Inflammatory macrophage treated with lipopolysaccharide for 1 hour (primary cell): ENCODE measurements around the gene CRABP2.
A peak's percentile ranks its signal among the peaks of the same experiment; 100 is the strongest.

ENCODE experiments used
- DNase-seq, 2 donors: peaks; one replicate each; pipeline ENCODE4 v3.0.0-alpha.2; 2020 to 2022

The CRABP2 gene

GRCh38 chr1:156705321-156705917, at the start of gene CRABP2:
TSS of gene CRABP2 (minus strand) at chr1:156705583. CDS start at chr1:156705446, 137 bp downstream.
- DNase-seq = no peak

GRCh38 chr1:156754219-156754618, 48.8 kb upstream of the CRABP2 start:
- DNase-seq = no peak

DNA sequence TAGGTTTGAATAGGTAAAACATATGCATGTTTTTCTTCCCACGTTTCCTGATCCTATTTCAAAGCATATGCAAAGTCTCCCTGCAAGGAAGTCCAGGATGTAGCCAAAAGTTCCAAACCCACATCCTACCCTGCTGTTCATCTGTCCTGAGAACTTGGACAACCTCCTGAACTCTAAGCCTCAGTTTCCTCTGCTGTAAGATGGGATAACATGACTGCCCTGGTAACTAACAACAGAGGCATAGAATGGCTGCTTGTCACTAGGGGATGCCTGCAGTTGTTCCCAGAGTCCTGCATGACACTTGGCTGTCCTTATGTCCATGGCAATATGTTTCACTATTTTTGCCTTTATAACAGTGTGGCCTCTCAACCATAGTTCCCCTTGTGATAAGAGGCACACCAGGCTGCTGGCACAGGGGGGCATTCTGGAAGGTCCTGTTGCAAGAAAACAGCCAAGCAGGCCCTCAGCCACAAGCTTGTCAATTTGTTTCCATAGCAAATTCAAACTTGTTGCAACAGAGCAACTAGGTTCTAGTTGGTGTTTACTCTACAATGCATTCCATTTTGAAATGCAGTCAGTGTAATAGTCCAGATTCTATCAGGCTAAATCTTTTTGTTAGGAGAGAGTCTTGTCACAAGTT, 47.6 kb upstream of the CRABP2 start:
- no peak for DNase-seq

GRCh38 chr1:156751757-156752481, 46.5 kb upstream of the CRABP2 start:
- DNase-seq = peak; percentile 90 to 94

DNA sequence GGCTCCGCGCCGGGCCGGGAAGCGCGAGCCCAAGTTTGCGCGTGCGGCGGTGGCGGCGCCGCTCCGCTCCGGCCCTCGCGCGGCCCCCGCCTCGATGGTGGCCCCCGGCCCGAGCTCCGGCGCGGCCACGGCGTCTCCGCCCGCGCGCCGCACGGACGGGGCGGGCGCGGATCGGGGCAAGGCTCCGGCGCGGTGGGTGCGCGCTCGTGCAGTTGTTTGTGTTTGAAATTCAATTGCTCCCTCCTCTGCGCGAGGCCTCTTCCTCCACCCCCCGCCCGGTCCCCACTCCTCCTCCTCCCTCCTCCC, 46.0 kb upstream of the CRABP2 start, which contains the start of gene HDGF:
HDGF (minus strand) TSS at position 225 of the 306 bp plus-strand sequence. CDS start 246 bp downstream, outside the sequence.
- no peak for DNase-seq

- no peak for DNase-seq
Measured at GRCh38 chr1:156750711-156751450, 45.5 kb upstream of the CRABP2 start.

DNA sequence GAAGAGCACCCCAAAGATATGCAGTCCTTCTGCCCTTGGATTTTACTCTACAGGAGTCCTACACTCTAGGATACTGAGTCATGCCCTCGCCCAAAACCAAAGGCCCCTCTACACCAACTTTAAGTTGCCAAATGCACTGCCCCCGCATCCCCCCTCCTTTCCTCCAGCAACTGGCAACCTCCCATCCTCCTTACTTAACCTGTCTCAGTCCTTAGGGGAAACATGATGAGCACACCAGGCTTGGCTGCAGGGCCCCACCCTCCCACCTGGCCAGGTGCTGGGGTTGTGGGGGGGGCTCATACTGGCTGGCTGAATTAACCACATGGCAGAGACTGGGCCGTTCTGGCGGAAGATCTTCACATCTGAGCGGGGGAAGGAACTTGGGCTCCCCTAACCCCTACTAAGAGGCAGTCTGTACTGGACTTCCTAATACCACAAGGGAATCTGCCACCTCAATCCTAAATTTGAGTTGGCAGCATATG, 44.8 kb upstream of the CRABP2 start:
- DNase-seq = peak; percentile 42 to 45

DNA sequence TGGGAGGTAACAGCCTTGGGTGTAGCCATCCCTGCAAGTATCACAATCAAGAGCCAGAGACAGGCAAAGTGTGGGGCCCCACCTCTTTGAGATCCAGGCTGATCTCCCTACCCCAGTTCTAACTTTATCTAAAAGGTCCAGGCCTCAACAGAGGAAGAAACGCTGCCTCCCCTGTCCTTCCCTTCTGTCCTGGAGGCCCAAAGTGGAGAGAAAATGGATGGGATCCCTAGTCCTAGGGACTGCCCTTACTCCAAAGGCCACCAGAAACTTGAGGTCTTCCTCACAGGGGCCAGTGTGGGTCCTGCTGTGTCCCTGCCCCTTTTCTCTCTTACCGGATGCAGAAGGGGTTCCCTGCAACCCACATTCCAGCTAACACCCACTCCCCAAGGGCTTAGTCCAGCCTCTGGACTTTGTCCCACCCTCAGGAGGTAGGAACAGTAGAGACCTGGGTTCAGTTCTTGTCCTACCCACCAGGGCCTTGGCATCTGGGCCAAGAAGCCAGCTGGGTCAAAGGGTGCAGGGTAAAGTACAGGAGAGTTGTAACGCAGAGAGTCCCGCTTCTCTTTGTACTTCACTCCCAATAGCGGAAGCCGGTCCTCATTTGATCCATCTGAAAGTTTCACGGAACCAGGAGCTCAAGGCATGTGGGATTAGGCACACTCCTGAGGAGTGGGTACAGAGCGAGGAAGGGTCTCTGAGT, 44.2 kb upstream of the CRABP2 start:
- DNase-seq = peak; percentile 30 to 60

GRCh38 chr1:156748670-156749418, 43.5 kb upstream of the CRABP2 start:
- peak; percentile 87 to 95 for DNase-seq

GRCh38 chr1:156747742-156748669, 42.6 kb upstream of the CRABP2 start:
- no peak for DNase-seq

GRCh38 chr1:156746728-156747631, 41.6 kb upstream of the CRABP2 start:
- peak; percentile 72 to 86 for DNase-seq

DNA sequence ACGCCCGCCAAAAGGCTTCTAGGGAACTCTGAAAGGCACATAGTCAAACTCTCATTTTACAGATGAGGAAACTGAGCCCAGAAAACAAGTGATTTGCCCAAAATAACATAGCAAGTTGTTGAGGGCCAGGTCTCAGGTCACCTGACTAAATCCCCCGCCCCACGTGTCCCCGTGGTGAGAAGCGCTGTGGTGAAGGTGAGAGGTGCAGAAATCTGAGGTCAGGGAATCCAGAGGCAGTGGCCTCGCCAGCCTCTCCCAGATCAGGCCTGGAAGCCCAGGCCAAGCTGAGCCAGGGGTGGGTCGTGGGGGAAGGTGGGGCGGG, 41.0 kb upstream of the CRABP2 start:
- no peak for DNase-seq

DNA sequence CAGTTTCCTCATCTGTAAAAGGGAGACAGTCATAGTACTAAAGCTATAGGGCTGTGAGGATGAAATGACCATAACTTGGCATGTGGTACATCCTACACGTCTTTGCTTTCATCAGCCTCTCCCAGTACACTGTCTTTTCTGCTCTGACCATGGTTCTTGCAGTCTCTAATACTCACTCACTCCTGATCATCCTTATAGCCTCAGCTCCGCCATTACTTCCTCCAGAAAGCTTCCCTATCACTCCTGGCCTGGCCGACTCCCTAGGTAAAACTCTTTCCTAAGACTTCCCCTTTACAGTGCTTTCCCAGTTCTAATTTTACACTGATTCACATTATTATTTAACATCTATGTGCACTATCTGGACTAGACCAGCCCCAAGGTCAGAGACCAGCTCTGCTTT, 40.5 kb upstream of the CRABP2 start:
- DNase-seq = peak in 1 of 2 donors; percentile 35

GRCh38 chr1:156744786-156745419, 39.5 kb upstream of the CRABP2 start:
- DNase-seq = no peak

GRCh38 chr1:156744344-156744743, 39.0 kb upstream of the CRABP2 start:
- DNase-seq = no peak

DNA sequence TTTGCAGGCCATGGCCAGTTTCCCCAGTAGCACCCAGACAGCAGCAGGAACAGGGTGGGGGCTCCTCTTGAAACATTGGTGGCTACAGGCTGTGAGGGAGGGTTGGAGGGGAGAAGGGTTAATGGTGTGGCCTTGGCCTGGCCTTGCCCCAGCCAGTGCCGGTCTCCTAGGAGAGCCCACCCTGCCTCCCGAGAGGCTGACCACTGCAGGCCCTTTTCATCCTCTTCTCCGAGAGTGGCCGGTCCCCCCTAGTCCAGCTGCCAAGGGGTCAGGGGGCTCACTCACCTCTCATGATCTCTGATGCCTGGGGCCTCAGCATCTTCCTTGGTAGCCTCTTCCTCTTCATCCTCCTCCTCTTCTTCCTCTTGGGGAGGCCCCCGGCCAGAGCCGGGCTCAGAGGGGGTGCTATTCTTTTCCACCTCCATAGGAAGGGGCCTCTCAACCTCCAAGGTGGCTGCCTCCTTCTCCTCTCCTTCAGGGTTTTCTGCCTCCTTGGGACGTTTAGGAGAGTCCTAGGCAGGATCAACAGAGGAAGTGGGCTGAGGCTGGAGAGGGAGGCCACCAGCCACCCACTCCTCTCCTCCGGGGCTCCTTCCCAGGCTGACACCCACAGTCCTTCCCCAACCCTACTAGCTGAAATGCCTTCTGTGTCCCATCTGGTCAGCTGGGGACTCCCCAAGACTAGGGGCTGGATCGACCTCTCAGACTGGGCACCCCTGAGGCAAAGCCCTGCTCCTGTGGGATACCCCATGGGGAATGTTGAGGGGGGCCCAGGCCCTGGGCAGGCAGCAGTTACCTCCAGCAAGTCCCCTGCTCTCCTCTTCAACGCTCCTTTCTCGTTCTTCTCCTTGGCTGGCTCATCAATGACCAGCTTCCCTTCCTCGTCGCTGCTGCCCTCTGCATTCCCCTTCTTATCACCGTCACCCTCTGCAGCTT, 38.3 kb upstream of the CRABP2 start:
- DNase-seq = peak in 1 of 2 donors; percentile 38

- DNase-seq = no peak
Measured at GRCh38 chr1:156742801-156743200, 37.4 kb upstream of the CRABP2 start.

DNA sequence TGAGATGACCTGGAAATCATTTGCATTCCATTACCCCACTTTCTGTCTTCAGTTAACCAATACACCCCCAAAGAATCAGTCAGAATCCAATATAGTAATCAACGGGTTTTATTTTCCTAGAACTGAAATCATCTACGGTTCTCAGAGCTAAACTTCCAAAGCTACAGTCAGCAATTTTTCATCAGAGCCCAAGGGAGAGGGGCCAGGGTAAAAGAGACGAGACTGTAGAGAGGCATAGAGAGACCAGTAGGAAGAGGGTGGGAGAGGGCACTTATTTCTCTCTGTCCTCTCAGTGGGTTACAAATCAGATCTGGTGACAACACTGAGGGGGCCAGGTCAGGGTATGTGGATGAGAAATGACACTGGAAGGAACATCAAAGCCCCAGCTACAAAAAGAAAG, 36.6 kb upstream of the CRABP2 start:
- DNase-seq = no peak
